HepG2 (cell line): ENCODE results near the gene GSTT2B. TPM values are rescaled to one million over a fixed set of nuclear protein-coding genes. Genes with fewer than 3 reads are reported as not detected.
A peak's percentile ranks its signal among the peaks of the same experiment; 100 is the strongest.

Experiments
- ATF4 ChIP-seq, 2 experiments: fragments of 450-650 bp in 1 of 2; sonication (generic) in 1 of 2; formaldehyde crosslinking; IDR thresholded peaks; 2 replicates each; pipeline versions ENCODE4 v1.5.0 to v1.8.0; 2020 to 2022; ENCODE audit warnings: mild to moderate bottlenecking in 1 of 2, missing genetic modification reagents in 1 of 2
- CREB1 ChIP-seq, 2 experiments: fragments of 450-650 bp in 1 of 2; IDR thresholded peaks; 2 replicates each; pipeline ENCODE4 v1.6.1; 2016 to 2017; ENCODE audit warnings: control low read depth in 1 of 2, mild to moderate bottlenecking in 1 of 2, missing compliant biosample characterization in 1 of 2, missing genetic modification characterization in 1 of 2
- GMEB1 ChIP-seq: sonication (generic); formaldehyde crosslinking; IDR thresholded peaks from 2 replicates; pipeline ENCODE4 v1.5.1; 2020; ENCODE audit warnings: missing genetic modification reagents, mild to moderate bottlenecking, borderline replicate concordance
- MAFG ChIP-seq: sonication (generic); formaldehyde crosslinking; IDR thresholded peaks from 2 replicates; pipeline ENCODE4 v1.5.1; 2020; ENCODE audit warnings: mild to moderate bottlenecking, missing genetic modification reagents
- MTA1 ChIP-seq: sonication (generic); formaldehyde crosslinking; IDR thresholded peaks from 2 replicates; pipeline ENCODE4 v1.4.0; 2020; ENCODE audit warnings: missing genetic modification reagents, mild to moderate bottlenecking, borderline replicate concordance
- NFATC3 ChIP-seq: sonication (generic); formaldehyde crosslinking; IDR thresholded peaks from 2 replicates; pipeline ENCODE4 v1.5.1; 2020; ENCODE audit warnings: mild to moderate bottlenecking, missing genetic modification reagents
- PITX1 ChIP-seq: sonication (generic); formaldehyde crosslinking; IDR thresholded peaks from 2 replicates; pipeline ENCODE4 v1.5.1; 2020; ENCODE audit warnings: mild to moderate bottlenecking, missing genetic modification reagents
- RFXANK ChIP-seq: IDR thresholded peaks from 2 replicates; pipeline ENCODE4 v1.6.1; 2016
- RNF2 ChIP-seq: fragments of 450-650 bp; conservative IDR thresholded peaks from 2 replicates; pipeline ENCODE4 v1.6.1; 2016; ENCODE audit warnings: low read depth
- SALL2 ChIP-seq: sonication (generic); formaldehyde crosslinking; IDR thresholded peaks from 2 replicates; pipeline ENCODE4 v1.8.1; 2023; ENCODE audit warnings: mild to moderate bottlenecking, missing genetic modification reagents, inconsistent platforms
- SNAPC4 ChIP-seq: sonication (generic); formaldehyde crosslinking; IDR thresholded peaks from 2 replicates; pipeline ENCODE4 v1.4.0; 2020; ENCODE audit warnings: mild to moderate bottlenecking, missing genetic modification reagents
- SP4 ChIP-seq: sonication (generic); formaldehyde crosslinking; IDR thresholded peaks from 2 replicates; pipeline ENCODE4 v1.8.1; 2023; ENCODE audit warnings: mild to moderate bottlenecking, missing genetic modification reagents
- TIGD3 ChIP-seq: sonication (generic); formaldehyde crosslinking; IDR thresholded peaks from 2 replicates; pipeline ENCODE4 v1.5.1; 2020; ENCODE audit warnings: mild to moderate bottlenecking, missing genetic modification reagents, borderline replicate concordance
- YEATS2 ChIP-seq: sonication (generic); formaldehyde crosslinking; IDR thresholded peaks from 2 replicates; pipeline ENCODE4 v1.4.0; 2020; ENCODE audit warnings: missing genetic modification reagents, borderline replicate concordance
- ZNF276 ChIP-seq: sonication (generic); formaldehyde crosslinking; IDR thresholded peaks from 2 replicates; pipeline ENCODE4 v1.4.0; 2020; ENCODE audit warnings: mild to moderate bottlenecking, low read depth, missing genetic modification reagents
- ZNF354B ChIP-seq: sonication (generic); formaldehyde crosslinking; IDR thresholded peaks from 2 replicates; pipeline ENCODE4 v1.8.0; 2022; ENCODE audit warnings: mild to moderate bottlenecking, missing genetic modification reagents
- ZNF468 ChIP-seq: sonication (generic); formaldehyde crosslinking; IDR thresholded peaks from 2 replicates; pipeline ENCODE4 v1.8.0; 2022; ENCODE audit warnings: mild to moderate bottlenecking, moderate library complexity, missing genetic modification reagents
- ZNF772 ChIP-seq: sonication (generic); formaldehyde crosslinking; IDR thresholded peaks from 2 replicates; pipeline ENCODE4 v1.5.0; 2020; ENCODE audit warnings: mild to moderate bottlenecking, missing genetic modification reagents
- polyA plus RNA-seq, 8 experiments: library from polyadenylated mRNA; depleted of rRNA in 3 of 8; stranded (reverse) in 7 of 8; unstranded in 1 of 8; fragments of >200 nt; fragmentation: Illumina TruSeq in 4 of 8; extraction: Trizol in 4 of 8; gene quantifications; 2 replicates each; pipeline versions ENCODE4 v1.2.1 to v1.2.3, GENCODE V29; 2011 to 2016; ENCODE audit warnings: low read depth in 4 of 8, missing spikeins in 1 of 8, mixed read lengths in 1 of 8; ENCODE audit not compliant: insufficient read depth in 1 of 8
- total RNA-seq, 5 experiments: library from RNA; depleted of rRNA; stranded (reverse); fragments of >200 nt; fragmentation: Illumina TruSeq; extraction: Trizol; gene quantifications; 2 replicates each; pipeline ENCODE4 v1.2.3, GENCODE V29; 2016; ENCODE audit warnings: low read depth in 1 of 5

The GSTT2B gene
- total and polyA plus RNA-seq, 2 of the 13 experiments (the other 11 are each of a cell fraction or from before 2014, with no cell fraction given): 1.5 to 3.9 TPM

- TF ChIP-seq MTA1 (CRISPR knock-in tag) (peak; percentile 75; the same call in 1 of the 2 replicates), RFXANK (no peak; the same call in 1 of the 2 replicates), RNF2 (peak; percentile 85), ZNF772 (peak; percentile 96), NFATC3 (peak; percentile 85; the same call in 1 of the 2 replicates), ZNF468 (CRISPR knock-in tag) (no peak), TIGD3 (peak; percentile 84; the same call in 1 of the 2 replicates), ZNF354B (CRISPR knock-in tag) (no peak), ATF4 (CRISPR knock-in tag; IDR thresholded peaks at IDR 0.05) (peak in 1 of 2 experiments; percentile 48; a peak in 1 of 4 replicates), PITX1 (CRISPR knock-in tag) (peak; percentile 63), ZNF276 (no peak), CREB1 (IDR thresholded peaks at IDR 0.05) (peak; percentile 25; the same call in 1 of the 2 replicates), CREB1 (CRISPR knock-in tag; IDR thresholded peaks at IDR 0.05) (peak; percentile 72), SALL2 (CRISPR knock-in tag) (peak; percentile 41; the same call in 1 of the 2 replicates), SNAPC4 (CRISPR knock-in tag) (no peak), SP4 (CRISPR knock-in tag) (peak; percentile 92), MAFG (CRISPR knock-in tag) (no peak), GMEB1 (CRISPR knock-in tag) (peak; percentile 82), YEATS2 (peak; percentile 94)
These were observed 47.2 kb downstream of the GSTT2B start (continued) for GRCh38 chr22:23913661-23914353.
